ENCODE data around the gene TPSG1.

DNA sequence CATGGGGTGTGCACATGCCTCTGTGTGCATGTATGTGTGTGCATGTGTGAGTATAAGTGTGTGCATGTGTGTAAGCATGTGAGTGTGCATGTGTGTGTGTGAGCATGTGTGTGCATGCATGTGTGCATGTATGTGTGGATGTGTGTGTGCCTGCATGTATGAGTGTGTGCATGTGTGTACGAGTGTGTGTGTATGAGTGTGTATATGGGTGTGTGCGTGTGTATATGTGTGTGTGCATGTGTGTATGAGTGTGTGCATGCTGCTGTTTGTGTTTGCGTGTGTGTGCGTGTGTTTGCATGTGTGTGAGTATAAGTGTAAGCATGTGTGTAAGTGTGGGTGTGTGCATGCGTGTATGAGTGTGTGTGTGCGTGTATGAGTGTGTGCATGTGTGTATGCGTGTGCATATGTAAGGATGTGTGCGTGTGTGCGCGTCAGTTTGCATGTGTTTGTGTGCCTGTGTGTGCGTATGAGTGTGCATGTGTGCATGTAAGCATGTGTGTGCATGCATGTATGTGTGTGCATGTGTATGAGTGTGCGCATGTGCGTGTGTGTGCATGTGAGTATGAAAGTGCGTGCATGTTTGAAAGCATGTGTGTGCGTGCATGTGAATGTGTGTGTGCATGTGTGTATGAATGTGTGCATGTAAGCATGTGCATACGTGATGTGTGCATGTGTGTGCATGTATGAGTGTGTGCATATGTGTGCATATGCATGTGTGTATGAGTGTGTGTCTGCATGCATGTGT, 39.4 kb upstream of the TPSG1 start:
- no peak for TF ChIP-seq ZNF274 (IDR thresholded peaks at IDR 0.05; ENCODE audit: low read depth, low read length)
- TF ChIP-seq YY1 (IDR thresholded peaks at IDR 0.05; ENCODE audit: insufficient read depth, insufficient read length) = no peak
- no peak for TF ChIP-seq SUZ12 (IDR thresholded peaks at IDR 0.05; ENCODE audit: extremely low read depth, insufficient read depth, insufficient read length)

Measured in NT2/D1 (cell line).